GM19395 (cell line): ENCODE data around the gene FGL2.
"Not testable (repeated sequence)": the region's sequence is repeated elsewhere in the genome, so short reads cannot be mapped to it uniquely, and the experiment has no call there.

ENCODE experiments used
- ATAC-seq: cut with Tn5 transposase; IDR thresholded peaks from one replicate; pipeline ENCODE4 v1.9.1; 2021; ENCODE audit warnings: mild to moderate bottlenecking, moderate library complexity; ENCODE audit not compliant: unreplicated experiment

FGL2 gene

GRCh38 chr7:77217474-77218185 lies 18.0 kb upstream of the FGL2 start:
- ATAC-seq: no peak

- no peak for ATAC-seq
These were observed 16.7 kb upstream of the FGL2 start for GRCh38 chr7:77216181-77216845.

GRCh38 chr7:77209479-77210139 lies 10.0 kb upstream of the FGL2 start:
- no peak for ATAC-seq

GRCh38 chr7:77208416-77208815 lies 8.8 kb upstream of the FGL2 start:
- ATAC-seq: no peak

- ATAC-seq: no peak
These were observed 6.1 kb upstream of the FGL2 start for GRCh38 chr7:77205706-77206105.

GRCh38 chr7:77202481-77202976 lies 2.9 kb upstream of the FGL2 start:
- peak; percentile 92 for ATAC-seq

- ATAC-seq: no peak
These were observed 923 bp upstream of the FGL2 start for GRCh38 chr7:77200542-77200941.

- no peak for ATAC-seq
These were observed 2.5 kb downstream of the FGL2 start for GRCh38 chr7:77197141-77197540.

- no peak for ATAC-seq
These were observed 10.7 kb downstream of the FGL2 start for GRCh38 chr7:77188731-77189437.

GRCh38 chr7:77185866-77186265 lies 13.8 kb downstream of the FGL2 start:
- ATAC-seq: no peak

GRCh38 chr7:77184990-77185389 lies 14.6 kb downstream of the FGL2 start:
- no peak for ATAC-seq

GRCh38 chr7:77184463-77184862 lies 15.2 kb downstream of the FGL2 start:
- ATAC-seq: no peak

- ATAC-seq: no peak
These were observed 17.4 kb downstream of the FGL2 start for GRCh38 chr7:77182261-77182660.

- no peak for ATAC-seq
These were observed 17.9 kb downstream of the FGL2 start for GRCh38 chr7:77181734-77182133.

GRCh38 chr7:77181015-77181595 lies 18.5 kb downstream of the FGL2 start:
- ATAC-seq: no peak

- not testable (repeated sequence) for ATAC-seq
These were observed 21.6 kb downstream of the FGL2 start for GRCh38 chr7:77178024-77178423.

GRCh38 chr7:77177321-77177904 lies 22.2 kb downstream of the FGL2 start:
- ATAC-seq: not testable (repeated sequence)

GRCh38 chr7:77175274-77175800 lies 24.3 kb downstream of the FGL2 start:
- ATAC-seq: peak; percentile 73

GRCh38 chr7:77174418-77174817 lies 25.2 kb downstream of the FGL2 start:
- not testable (repeated sequence) for ATAC-seq
